IMR-90 (cell line): Measurements from ENCODE around the gene B3GNT5. TPM values are rescaled to one million over a fixed set of nuclear protein-coding genes. Genes with fewer than 3 reads are reported as not detected.
A peak's percentile ranks its signal among the peaks of the same experiment; 100 is the strongest.

Source experiments
- ATAC-seq: fragments of 200-7000 bp; cut with Tn5 transposase; 2 replicates; pipeline ENCODE4 v1.9.1; 2020; ENCODE audit warnings: low read depth, mild to moderate bottlenecking, moderate library complexity
- BruUV-seq: library from RNA; stranded (reverse); fragments of 400-500 nt; replicated peaks from 2 replicates; lab custom pipeline; 2021; lab: Mats Ljungman, UMichigan
- CTCF ChIA-PET: fragments of 300-600 bp; formaldehyde crosslinking; extraction: SDS; loops from one replicate; lab custom pipeline; 2021; ENCODE audit warnings: antibody characterized with exemption; lab: Yijun Ruan, JAX
- POLR2A ChIA-PET: fragments of 300-600 bp; sonication (Branson Sonifier 250); formaldehyde crosslinking; loops from one replicate; lab custom pipeline; 2022; ENCODE audit warnings: antibody characterized with exemption; ENCODE audit not compliant: unreplicated experiment; lab: Charles Lee
- DNase-seq: peaks from one replicate; pipeline ENCODE4 v3.0.0; 2013
- H2AFZ ChIP-seq: replicated peaks from 2 replicates; pipeline ENCODE3; 2013; ENCODE audit warnings: low read length, mild to moderate bottlenecking; ENCODE audit not compliant: poor library complexity
- H2AK5ac ChIP-seq: 2 replicates; pipeline ENCODE4 v1.6.1; 2013; ENCODE audit warnings: low read depth, low read length, inconsistent platforms
- H2AK9ac ChIP-seq: replicated peaks from 2 replicates; pipeline ENCODE3; 2013; ENCODE audit warnings: mild to moderate bottlenecking, low read depth, low read length, moderate library complexity; ENCODE audit not compliant: poor library complexity
- H2BK120ac ChIP-seq: 2 replicates; pipeline ENCODE4 v1.6.1; 2013; ENCODE audit warnings: low read depth, low read length, inconsistent platforms
- H2BK15ac ChIP-seq: 3 replicates; pipeline ENCODE4 v1.6.1; 2013; ENCODE audit warnings: low read depth, low read length, inconsistent platforms
- H2BK20ac ChIP-seq: 2 replicates; pipeline ENCODE4 v1.6.1; 2013; ENCODE audit warnings: low read depth, mild to moderate bottlenecking, inconsistent platforms, low read length, moderate library complexity
- H2BK5ac ChIP-seq: 2 replicates; pipeline ENCODE4 v1.6.1; 2013; ENCODE audit warnings: mild to moderate bottlenecking, low read depth, low read length, inconsistent platforms; ENCODE audit not compliant: poor library complexity, severe bottlenecking
- H3K14ac ChIP-seq: replicated peaks from 2 replicates; pipeline ENCODE4 v1.6.1; 2013; ENCODE audit warnings: low read depth, low read length, inconsistent platforms
- H3K18ac ChIP-seq: 2 replicates; pipeline ENCODE4 v1.6.1; 2013; ENCODE audit warnings: low read depth, low read length, control low read depth
- H3K23ac ChIP-seq: 2 replicates; pipeline ENCODE4 v1.6.1; 2013; ENCODE audit warnings: low read depth, low read length, inconsistent platforms
- H3K27ac ChIP-seq: 2 replicates; pipeline ENCODE4 v1.5.1; 2013; ENCODE audit warnings: mild to moderate bottlenecking, control low read depth, low read length; ENCODE audit not compliant: insufficient read depth
- H3K27me3 ChIP-seq: 2 replicates; pipeline ENCODE4 v1.6.1; 2013; ENCODE audit warnings: low read length; ENCODE audit not compliant: control insufficient read depth, insufficient read depth
- H3K36me3 ChIP-seq: 2 replicates; pipeline ENCODE4 v1.6.1; 2013; ENCODE audit warnings: low read length, mixed read lengths; ENCODE audit not compliant: control insufficient read depth, insufficient read depth
- H3K4ac ChIP-seq: 2 replicates; pipeline ENCODE4 v1.6.1; 2013; ENCODE audit warnings: low read depth, low read length, inconsistent platforms
- H3K4me1 ChIP-seq: 2 replicates; pipeline ENCODE4 v1.6.1; 2013; ENCODE audit warnings: low read length, mixed read lengths; ENCODE audit not compliant: control insufficient read depth, insufficient read depth
- H3K4me2 ChIP-seq: 2 replicates; pipeline ENCODE4 v1.6.1; 2013; ENCODE audit warnings: low read depth, mild to moderate bottlenecking, control low read depth, low read length, moderate library complexity
- H3K4me3 ChIP-seq: 2 replicates; pipeline ENCODE4 v1.5.1; 2013; ENCODE audit warnings: low read depth, mild to moderate bottlenecking, control low read depth, low read length, moderate library complexity; ENCODE audit not compliant: insufficient read depth
- H3K56ac ChIP-seq: 2 replicates; pipeline ENCODE4 v1.6.1; 2013; ENCODE audit warnings: low read length, inconsistent platforms; ENCODE audit not compliant: insufficient read depth; ENCODE audit errors: extremely low read depth
- H3K79me1 ChIP-seq, 2 experiments: 2 replicates each; pipeline ENCODE4 v1.6.1; 2013; ENCODE audit warnings: low read length in 2 of 2, inconsistent platforms in 1 of 2, low read depth in 1 of 2
- H3K9ac ChIP-seq: 2 replicates; pipeline ENCODE4 v1.6.1; 2013; ENCODE audit warnings: low read depth, low read length, control low read depth
- H3K9me1 ChIP-seq: 2 replicates; pipeline ENCODE4 v1.6.1; 2013; ENCODE audit warnings: low read length, inconsistent platforms; ENCODE audit not compliant: insufficient read depth
- H3K9me3 ChIP-seq: 2 replicates; pipeline ENCODE4 v1.6.1; 2013; ENCODE audit warnings: low read length; ENCODE audit not compliant: control insufficient read depth, insufficient read depth
- H4K20me1 ChIP-seq: 2 replicates; pipeline ENCODE4 v1.6.1; 2013; ENCODE audit warnings: low read length, inconsistent platforms; ENCODE audit not compliant: insufficient read depth
- H4K5ac ChIP-seq: 2 replicates; pipeline ENCODE4 v1.6.1; 2013; ENCODE audit warnings: mild to moderate bottlenecking, low read depth, low read length, control low read depth
- H4K8ac ChIP-seq, 2 experiments: 2 replicates each; pipeline ENCODE4 v1.6.1; 2013; ENCODE audit warnings: low read depth in 2 of 2, low read length in 2 of 2, control low read depth in 1 of 2, inconsistent platforms in 1 of 2
- H4K91ac ChIP-seq: 2 replicates; pipeline ENCODE4 v1.6.1; 2013; ENCODE audit warnings: low read depth, low read length, inconsistent platforms; ENCODE audit not compliant: insufficient read depth
- CHD1 ChIP-seq: IDR thresholded peaks from 2 replicates; pipeline ENCODE4 v1.6.1; 2012; ENCODE audit warnings: low read depth, low read length, improper control_type of control experiment
- MAFK ChIP-seq: IDR thresholded peaks from 2 replicates; pipeline ENCODE4 v1.6.1; 2012; ENCODE audit warnings: low read depth, low read length, improper control_type of control experiment
- SMC3 ChIP-seq: fragments of 150-350 bp; IDR thresholded peaks from 2 replicates; pipeline ENCODE4 v1.6.1; 2016; ENCODE audit warnings: low read depth, mild to moderate bottlenecking, antibody characterized with exemption, low read length, moderate library complexity
- WGBS, 2 experiments: methylation state at CpG; one replicate each; pipeline versions ENCODE4 v1.1.5 to v1.1.7; 2013; ENCODE audit warnings: missing lambda C conversion rate in 2 of 2; ENCODE audit not compliant: insufficient read length in 1 of 2; ENCODE audit errors: extremely low coverage in 2 of 2; 5-methylcytosine and 5-hydroxymethylcytosine counted together
- dilution Hi-C: fragments of 300-500 bp; cut with HindIII; formaldehyde crosslinking; loops from one replicate; pipeline ENCODE4 v1.14.3; 2018; ENCODE audit warnings: low sequenced_read_pairs; ENCODE audit not compliant: unreplicated experiment
- in situ Hi-C: fragments of 300-500 bp; cut with MboI; formaldehyde crosslinking; loops from 3 replicates; pipeline ENCODE4 v1.14.3; 2019; ENCODE audit warnings: low sequenced_read_pairs, inconsistent platforms, mixed read lengths
- intact Hi-C: fragments of 100-400 bp; cut with micrococcal nuclease; formaldehyde crosslinking; loops from 2 replicates; pipeline ENCODE4 v1.10.0; 2022
- polyA plus RNA-seq, 3 experiments: library from polyadenylated mRNA; depleted of rRNA; stranded (reverse); fragments of >200 nt; gene quantifications; 2 replicates each; pipeline ENCODE4 v1.2.3, GENCODE V29; 2012; ENCODE audit warnings: low replicate concordance in 1 of 3
- total RNA-seq: library from RNA; depleted of rRNA; stranded (reverse); fragments of >200 nt; gene quantifications from 2 replicates; pipeline ENCODE4 v1.2.3, GENCODE V29; 2012
- TF ChIP-seq, protein P1 (sequence below): fragments of 150-350 bp; IDR thresholded peaks from 2 replicates; pipeline ENCODE4 v1.6.1; 2016; ENCODE audit warnings: low read depth, mild to moderate bottlenecking, low read length, moderate library complexity, borderline replicate concordance

B3GNT5 gene
- total and polyA plus RNA-seq, 2 of the 4 experiments (the other 2 are of a cell fraction): 1.6 to 3.4 TPM

DNA sequence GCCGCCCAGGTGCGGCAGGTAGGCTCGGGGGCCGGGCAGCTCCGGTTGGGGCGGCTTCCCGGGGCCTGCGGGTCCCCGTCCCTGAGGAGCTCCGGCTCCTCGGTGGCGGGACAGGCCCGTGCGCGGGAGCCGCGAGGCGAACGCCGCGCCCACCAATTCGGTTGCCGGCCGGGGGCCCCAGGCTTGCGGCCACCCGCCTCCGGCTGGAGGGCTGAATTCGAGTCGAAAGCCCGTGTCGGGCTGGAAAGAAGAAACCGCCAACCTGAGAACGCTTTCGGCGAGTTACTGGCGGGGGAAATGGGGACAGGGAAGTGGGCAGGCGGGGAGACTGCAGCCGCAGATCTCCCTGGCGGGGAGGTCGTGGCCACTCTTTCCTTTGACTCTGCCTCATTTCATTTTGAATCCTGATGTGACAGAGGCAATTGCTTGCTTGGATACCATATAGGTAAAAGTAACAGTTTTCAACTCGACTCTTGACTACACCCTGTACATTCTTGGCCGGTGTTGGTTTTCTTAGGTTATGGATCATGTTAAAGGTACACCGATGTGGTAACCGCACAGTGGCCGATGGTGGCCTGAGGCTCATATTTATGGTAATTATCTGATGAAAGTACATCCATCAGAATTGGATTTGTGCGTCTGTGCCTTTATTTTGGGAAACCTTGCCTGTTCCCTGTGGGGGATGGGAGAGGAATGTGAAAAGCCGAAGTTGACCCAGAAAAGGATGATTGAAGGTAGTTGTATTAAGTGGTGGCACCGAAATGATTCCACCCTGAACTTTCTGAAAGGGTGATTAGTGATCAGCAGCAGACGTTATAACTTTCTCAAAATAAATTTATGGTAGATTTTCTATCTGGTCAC, 1.7 kb downstream of the B3GNT5 start:
- ATAC-seq (no peak; the same call in 1 of the 2 replicates), DNase-seq (no peak)
- Histone ChIP-seq H3K27me3 (peaks cover 30% of the 10 kb centered on the region), H4K5ac (no peak overlapping the region), H3K4me2 (peak overlapping the region; percentile 36; the same call in 1 of the 2 replicates), H3K9ac (peak overlapping the region; percentile 38; the same call in 1 of the 2 replicates), H3K9me3 (peaks cover 5% of the 10 kb centered on the region), H2AFZ (peak overlapping the region; percentile 91), H4K91ac (no peak overlapping the region), H2BK15ac (no peak overlapping the region), H3K14ac (no peak overlapping the region), H3K4me1 (no peaks in the 10 kb centered on the region), H3K56ac (no peak overlapping the region), H3K79me1 (peaks cover 0 to 4% of the 10 kb centered on the region in 2 experiments; a peak in 1 of 4 replicates), H3K4me3 (peak overlapping the region; percentile 61), H2AK5ac (no peak overlapping the region), H3K23ac (peak overlapping the region; percentile 4; the same call in 1 of the 2 replicates), H4K20me1 (no peaks in the 10 kb centered on the region), H3K9me1 (no peaks in the 10 kb centered on the region), H3K36me3 (no peaks in the 10 kb centered on the region), H2AK9ac (peak overlapping the region; percentile 77), H2BK5ac (no peak overlapping the region), H3K18ac (no peak overlapping the region), H2BK20ac (no peak overlapping the region), H4K8ac (no peak overlapping the region), H3K4ac (no peak overlapping the region), H2BK120ac (no peak overlapping the region), H3K27ac (no peak overlapping the region; the same call in 1 of the 2 replicates)
- intact Hi-C loops (loop anchor here (5.0 kb wide), 2 partner anchors 128 to 132 kb away; no protein-coding TSS in a partner anchor), in situ Hi-C loops (no loop called here), dilution Hi-C loops (no loop called here)
- ChIA-PET POLR2A (no interaction called here), CTCF (no interaction called here)
- WGBS, 2 experiments: 7% methylated on average over 14 of the region's 49 CpGs; no CpG with 5 or more reads in 1 of the 2 experiments
- BruUV-seq: no TSS peak
- no peak for TF ChIP-seq SMC3
- TF ChIP-seq CHD1: no peak
- TF ChIP-seq, protein P1, sequence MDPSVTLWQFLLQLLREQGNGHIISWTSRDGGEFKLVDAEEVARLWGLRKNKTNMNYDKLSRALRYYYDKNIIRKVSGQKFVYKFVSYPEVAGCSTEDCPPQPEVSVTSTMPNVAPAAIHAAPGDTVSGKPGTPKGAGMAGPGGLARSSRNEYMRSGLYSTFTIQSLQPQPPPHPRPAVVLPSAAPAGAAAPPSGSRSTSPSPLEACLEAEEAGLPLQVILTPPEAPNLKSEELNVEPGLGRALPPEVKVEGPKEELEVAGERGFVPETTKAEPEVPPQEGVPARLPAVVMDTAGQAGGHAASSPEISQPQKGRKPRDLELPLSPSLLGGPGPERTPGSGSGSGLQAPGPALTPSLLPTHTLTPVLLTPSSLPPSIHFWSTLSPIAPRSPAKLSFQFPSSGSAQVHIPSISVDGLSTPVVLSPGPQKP: no peak
- TF ChIP-seq MAFK: no peak
